ENCODE measurements around the gene EVA1B. TPM values are rescaled to one million over a fixed set of nuclear protein-coding genes. Genes with fewer than 3 reads are reported as not detected.

The EVA1B gene, protein sequence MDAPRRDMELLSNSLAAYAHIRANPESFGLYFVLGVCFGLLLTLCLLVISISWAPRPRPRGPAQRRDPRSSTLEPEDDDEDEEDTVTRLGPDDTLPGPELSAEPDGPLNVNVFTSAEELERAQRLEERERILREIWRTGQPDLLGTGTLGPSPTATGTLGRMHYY
- total RNA-seq, result 113 and 186 TPM in 2 replicates

DNA sequence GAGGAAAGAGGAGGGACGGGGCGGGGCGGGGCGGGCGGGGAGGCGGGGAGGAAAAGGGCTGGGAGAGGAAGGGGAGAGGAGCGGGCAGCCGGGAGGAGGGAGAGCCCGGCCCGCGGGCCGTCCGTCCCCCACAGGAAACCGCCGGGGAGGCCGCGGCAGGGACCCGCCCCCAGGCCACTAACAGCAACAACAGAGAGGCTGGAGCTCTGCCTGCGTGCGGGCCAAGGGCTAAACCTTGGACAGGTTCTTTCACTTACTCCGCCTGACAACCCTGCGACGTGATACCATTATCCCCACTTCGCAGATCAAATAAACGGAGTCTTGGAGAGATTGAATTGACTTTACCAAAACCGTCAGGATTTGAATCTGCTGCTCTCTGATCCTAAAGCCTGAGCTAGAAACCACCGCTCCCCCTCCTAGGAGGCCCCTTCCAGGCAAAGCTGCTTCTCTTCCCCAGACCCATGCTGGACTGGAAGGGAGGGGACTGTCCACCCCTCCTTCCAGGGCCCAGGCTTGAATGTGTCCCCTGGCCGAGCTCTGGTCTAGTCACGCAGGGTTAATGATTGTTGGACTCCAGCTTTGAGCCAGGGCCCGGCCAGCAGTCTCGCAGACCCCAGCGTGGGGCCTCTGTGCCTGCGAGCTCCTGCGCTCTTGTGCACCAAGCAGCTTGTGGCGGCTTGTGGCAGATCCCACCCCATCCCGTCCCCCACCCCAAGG, at the start of gene EVA1B:
Gene EVA1B (minus strand): TSS at position 10 of the 717 bp plus-strand sequence. CDS start 608 bp downstream, outside the sequence.

GRCh38 chr1:36306210-36306901, 17.1 kb downstream of the EVA1B start, which contains the start of gene SH3D21:
SH3D21 (plus strand) TSS chr1:36306368; CDS start chr1:36306421, 53 bp downstream.

Other genes starting within 250 kb of the EVA1B start
- gene TEKT2, start 239.6 kb downstream of the EVA1B start, total RNA-seq, result under 0.01 and 0.09 TPM in 2 replicates
- 18.7 and 21.0 TPM in 2 replicates for gene ADPRS, start 234.8 kb downstream of the EVA1B start, total RNA-seq
- 3.0 and 8.0 TPM in 2 replicates for gene COL8A2, start 198.4 kb downstream of the EVA1B start, total RNA-seq
- gene TRAPPC3, start 174.2 kb downstream of the EVA1B start, total RNA-seq, result 70.9 and 72.6 TPM in 2 replicates
- 53.5 and 54.1 TPM in 2 replicates for gene MAP7D1, start 167.5 kb downstream of the EVA1B start, total RNA-seq
- gene THRAP3, start 99.2 kb downstream of the EVA1B start, total RNA-seq, result 43.3 and 72.5 TPM in 2 replicates
- gene SH3D21, start 17.3 kb downstream of the EVA1B start, total RNA-seq, result 1.5 and 2.5 TPM in 2 replicates
- gene STK40, start 62.3 kb upstream of the EVA1B start, total RNA-seq, result 9.6 and 11.5 TPM in 2 replicates
- gene LSM10, start 74.3 kb upstream of the EVA1B start, total RNA-seq, result 10.6 and 14.3 TPM in 2 replicates
- gene OSCP1, start 126.8 kb upstream of the EVA1B start, total RNA-seq, result 12.0 and 15.3 TPM in 2 replicates
- 31.9 and 59.6 TPM in 2 replicates for gene MRPS15, start 140.7 kb upstream of the EVA1B start, total RNA-seq
- under 0.01 TPM in 2 replicates for gene CSF3R, start 159.3 kb upstream of the EVA1B start, total RNA-seq

Measured in bronchial smooth muscle cell (primary cell).